Measurements from ENCODE around the gene LMF1.

DNA sequence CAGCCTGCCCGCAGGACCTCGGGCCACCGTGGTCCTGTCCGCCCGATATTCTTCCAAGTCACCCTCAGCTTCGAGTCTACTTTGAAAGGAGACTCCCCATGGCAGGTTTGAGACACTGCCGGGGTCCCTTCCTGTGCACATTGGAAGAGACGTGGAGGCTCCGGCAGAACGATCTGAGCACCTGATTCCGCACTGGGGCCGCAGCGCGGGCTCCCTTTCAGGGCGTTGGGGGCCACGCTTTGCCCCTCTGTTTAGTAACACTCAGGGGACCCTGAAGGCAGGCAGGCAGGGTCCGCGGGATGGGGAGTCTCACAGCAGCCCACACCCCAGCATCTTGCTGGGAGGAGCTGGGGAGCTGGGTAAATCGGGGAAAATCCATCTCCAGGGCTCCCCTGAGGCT lies 41.4 kb upstream of the LMF1 start:
- TF ChIP-seq, protein P1, sequence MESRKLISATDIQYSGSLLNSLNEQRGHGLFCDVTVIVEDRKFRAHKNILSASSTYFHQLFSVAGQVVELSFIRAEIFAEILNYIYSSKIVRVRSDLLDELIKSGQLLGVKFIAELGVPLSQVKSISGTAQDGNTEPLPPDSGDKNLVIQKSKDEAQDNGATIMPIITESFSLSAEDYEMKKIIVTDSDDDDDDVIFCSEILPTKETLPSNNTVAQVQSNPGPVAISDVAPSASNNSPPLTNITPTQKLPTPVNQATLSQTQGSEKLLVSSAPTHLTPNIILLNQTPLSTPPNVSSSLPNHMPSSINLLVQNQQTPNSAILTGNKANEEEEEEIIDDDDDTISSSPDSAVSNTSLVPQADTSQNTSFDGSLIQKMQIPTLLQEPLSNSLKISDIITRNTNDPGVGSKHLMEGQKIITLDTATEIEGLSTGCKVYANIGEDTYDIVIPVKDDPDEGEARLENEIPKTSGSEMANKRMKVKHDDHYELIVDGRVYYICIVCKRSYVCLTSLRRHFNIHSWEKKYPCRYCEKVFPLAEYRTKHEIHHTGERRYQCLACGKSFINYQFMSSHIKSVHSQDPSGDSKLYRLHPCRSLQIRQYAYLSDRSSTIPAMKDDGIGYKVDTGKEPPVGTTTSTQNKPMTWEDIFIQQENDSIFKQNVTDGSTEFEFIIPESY (IDR thresholded peaks at IDR 0.05; ENCODE audit: extremely low read depth, insufficient replicate concordance, low read length), result no peak
- TF ChIP-seq ZNF274 (IDR thresholded peaks at IDR 0.05; ENCODE audit: low read depth, low read length) (no peak), POLR2AphosphoS5 (IDR thresholded peaks at IDR 0.05; ENCODE audit: low read depth, low read length) (no peak), ELF1 (IDR thresholded peaks at IDR 0.05; ENCODE audit: borderline replicate concordance, low read depth) (no peak), YY1 (IDR thresholded peaks at IDR 0.05; ENCODE audit: extremely low read depth, insufficient replicate concordance, low read depth, low read length) (no peak), CEBPB (IDR thresholded peaks at IDR 0.05; ENCODE audit: low read depth) (no peak), EZH2phosphoT487 (IDR thresholded peaks at IDR 0.05; ENCODE audit: borderline replicate concordance) (no peak), POLR2A (IDR thresholded peaks at IDR 0.05; ENCODE audit: borderline replicate concordance, extremely low read depth, insufficient read depth, insufficient read length) (no peak), JUND (IDR thresholded peaks at IDR 0.05) (no peak)
- TF ChIP-seq, protein P2, sequence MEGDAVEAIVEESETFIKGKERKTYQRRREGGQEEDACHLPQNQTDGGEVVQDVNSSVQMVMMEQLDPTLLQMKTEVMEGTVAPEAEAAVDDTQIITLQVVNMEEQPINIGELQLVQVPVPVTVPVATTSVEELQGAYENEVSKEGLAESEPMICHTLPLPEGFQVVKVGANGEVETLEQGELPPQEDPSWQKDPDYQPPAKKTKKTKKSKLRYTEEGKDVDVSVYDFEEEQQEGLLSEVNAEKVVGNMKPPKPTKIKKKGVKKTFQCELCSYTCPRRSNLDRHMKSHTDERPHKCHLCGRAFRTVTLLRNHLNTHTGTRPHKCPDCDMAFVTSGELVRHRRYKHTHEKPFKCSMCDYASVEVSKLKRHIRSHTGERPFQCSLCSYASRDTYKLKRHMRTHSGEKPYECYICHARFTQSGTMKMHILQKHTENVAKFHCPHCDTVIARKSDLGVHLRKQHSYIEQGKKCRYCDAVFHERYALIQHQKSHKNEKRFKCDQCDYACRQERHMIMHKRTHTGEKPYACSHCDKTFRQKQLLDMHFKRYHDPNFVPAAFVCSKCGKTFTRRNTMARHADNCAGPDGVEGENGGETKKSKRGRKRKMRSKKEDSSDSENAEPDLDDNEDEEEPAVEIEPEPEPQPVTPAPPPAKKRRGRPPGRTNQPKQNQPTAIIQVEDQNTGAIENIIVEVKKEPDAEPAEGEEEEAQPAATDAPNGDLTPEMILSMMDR (IDR thresholded peaks at IDR 0.05 in 2 of 3, conservative IDR thresholded peaks at IDR 0.05 in 1 of 3; ENCODE audit: borderline replicate concordance in 1 of 3, insufficient read depth in 1 of 3, low read depth in 2 of 3, low read length in 2 of 3), result no peak
- TF ChIP-seq, protein P3, sequence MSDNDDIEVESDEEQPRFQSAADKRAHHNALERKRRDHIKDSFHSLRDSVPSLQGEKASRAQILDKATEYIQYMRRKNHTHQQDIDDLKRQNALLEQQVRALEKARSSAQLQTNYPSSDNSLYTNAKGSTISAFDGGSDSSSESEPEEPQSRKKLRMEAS (IDR thresholded peaks at IDR 0.05), result no peak
- TF ChIP-seq, protein P4, sequence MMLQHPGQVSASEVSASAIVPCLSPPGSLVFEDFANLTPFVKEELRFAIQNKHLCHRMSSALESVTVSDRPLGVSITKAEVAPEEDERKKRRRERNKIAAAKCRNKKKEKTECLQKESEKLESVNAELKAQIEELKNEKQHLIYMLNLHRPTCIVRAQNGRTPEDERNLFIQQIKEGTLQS (IDR thresholded peaks at IDR 0.05), result no peak

Data from HCT116 (cell line).